SH-SY5Y (cell line): Measurements from ENCODE around the gene LSAMP.

Experiments
- GATA2 ChIP-seq: IDR thresholded peaks from 2 replicates; pipeline ENCODE4 v1.6.1; 2011; ENCODE audit warnings: mild to moderate bottlenecking, low read depth, low read length
- GATA3 ChIP-seq: IDR thresholded peaks from 2 replicates; pipeline ENCODE4 v1.6.1; 2011; ENCODE audit warnings: low read depth, mild to moderate bottlenecking, low read length, moderate library complexity

DNA sequence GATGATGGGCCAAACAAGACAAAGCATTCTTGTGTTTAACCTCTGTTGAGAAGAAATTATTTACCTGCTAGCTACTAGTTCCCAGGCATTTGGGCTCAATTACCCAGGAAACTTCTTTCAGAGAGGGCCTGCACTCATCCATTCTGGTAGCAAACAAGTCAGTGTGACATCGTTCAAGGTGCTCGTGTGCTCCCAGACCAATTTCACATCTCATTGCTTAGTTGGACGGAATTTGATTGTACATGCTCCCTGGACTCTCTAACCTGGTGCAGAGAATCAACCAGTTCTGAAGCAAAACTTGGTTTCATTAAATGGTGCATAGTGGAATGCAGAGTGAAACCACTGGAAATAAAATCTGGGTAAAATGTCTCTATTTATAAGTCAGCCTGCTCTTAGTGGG lies 392.7 kb downstream of the LSAMP start:
- no peak for TF ChIP-seq GATA2
- no peak for TF ChIP-seq GATA3
